WI38 (cell line): ENCODE results near the gene PROM1.

ENCODE experiments used
- H3K4me3 ChIP-seq: 2 replicates; pipeline ENCODE4 v1.5.1; 2011; ENCODE audit warnings: low read depth, mild to moderate bottlenecking, control low read depth, low read length
- CTCF ChIP-seq: IDR thresholded peaks from 2 replicates; pipeline ENCODE4 v1.5.1; 2012; ENCODE audit warnings: low read depth, mild to moderate bottlenecking, control low read depth, low read length

PROM1 gene

GRCh38 chr4:16110199-16110598 is 26.4 kb upstream of the PROM1 start:
- no peak for TF ChIP-seq CTCF

GRCh38 chr4:16109256-16109655 is 25.4 kb upstream of the PROM1 start:
- no peak for TF ChIP-seq CTCF
- no peak overlapping the region for H3K4me3 ChIP-seq

More at GRCh38 chr4:16110199-16110598, 26.4 kb upstream of the PROM1 start:
- no peak overlapping the region for H3K4me3 ChIP-seq

GRCh38 chr4:16106956-16107355 is 23.1 kb upstream of the PROM1 start:
- H3K4me3 ChIP-seq, result no peak overlapping the region
- TF ChIP-seq CTCF, result no peak

DNA sequence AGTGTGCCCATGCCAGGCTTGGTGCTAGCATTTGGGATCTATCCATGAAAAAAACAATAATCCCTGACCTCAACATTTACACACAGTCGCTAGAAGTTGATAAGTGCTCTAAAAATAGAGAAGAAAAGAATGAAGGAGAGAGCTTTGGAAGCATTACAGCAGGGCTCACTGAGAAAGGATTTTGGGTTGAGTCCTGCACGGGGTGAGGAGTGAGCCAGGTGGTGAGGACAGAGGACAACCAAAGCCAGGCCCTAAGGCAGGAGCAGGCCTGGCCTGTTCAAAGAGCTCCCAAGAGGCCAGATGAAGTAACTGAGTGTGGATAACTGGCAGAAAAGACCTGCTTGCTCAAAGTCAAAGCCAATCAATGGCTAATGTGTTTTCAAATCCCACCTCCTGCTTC is 20.7 kb upstream of the PROM1 start:
- H3K4me3 ChIP-seq, result no peak overlapping the region
- no peak for TF ChIP-seq CTCF

GRCh38 chr4:16102356-16102755 is 18.5 kb upstream of the PROM1 start:
- no peak for TF ChIP-seq CTCF

GRCh38 chr4:16100833-16101232 is 17.0 kb upstream of the PROM1 start:
- TF ChIP-seq CTCF, result no peak
- H3K4me3 ChIP-seq, result no peak overlapping the region

More at GRCh38 chr4:16102356-16102755, 18.5 kb upstream of the PROM1 start:
- no peak overlapping the region for H3K4me3 ChIP-seq

DNA sequence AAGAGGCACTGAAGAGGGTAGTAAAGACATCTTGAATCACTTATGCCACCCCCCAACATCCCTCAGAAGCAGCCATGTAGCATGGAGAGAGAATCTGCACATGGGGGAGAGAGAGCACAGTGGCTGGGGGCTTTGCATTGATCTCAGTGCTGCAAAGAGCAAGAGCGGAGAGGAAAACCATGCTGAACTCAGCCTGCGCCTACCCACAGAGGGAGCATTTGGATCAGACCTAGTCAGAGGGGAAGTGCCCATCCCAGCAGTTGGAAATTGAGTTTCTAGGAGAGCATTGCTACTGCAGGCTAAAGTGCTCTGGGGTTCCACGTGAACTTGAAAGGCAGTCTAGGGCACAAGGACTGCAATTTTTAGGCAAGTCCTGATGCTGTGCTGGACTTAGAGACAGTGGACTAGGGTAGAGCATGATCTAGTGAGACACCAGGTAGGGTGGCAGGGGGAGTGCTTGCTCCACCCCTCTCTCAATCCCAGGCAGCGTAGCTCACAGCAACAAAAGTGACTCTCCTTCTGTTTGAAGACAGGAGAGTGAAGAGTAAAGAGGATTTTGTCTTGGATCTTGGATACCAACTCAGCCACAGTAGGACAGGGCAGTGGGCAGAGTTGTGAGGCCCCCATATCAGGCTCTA is 9.0 kb upstream of the PROM1 start:
- TF ChIP-seq CTCF, result no peak
- H3K4me3 ChIP-seq, result no peak overlapping the region
